Kasumi-1 (cell line): ENCODE measurements around the gene NPY4R2.
"Not testable (repeated sequence)": the region's sequence is repeated elsewhere in the genome, so short reads cannot be mapped to it uniquely, and the experiment has no call there.

Experiments used
- DNase-seq, 2 experiments: peaks; one replicate each; lab custom pipeline; 2025; lab: John Stamatoyannopoulos, UW

NPY4R2 gene

DNA sequence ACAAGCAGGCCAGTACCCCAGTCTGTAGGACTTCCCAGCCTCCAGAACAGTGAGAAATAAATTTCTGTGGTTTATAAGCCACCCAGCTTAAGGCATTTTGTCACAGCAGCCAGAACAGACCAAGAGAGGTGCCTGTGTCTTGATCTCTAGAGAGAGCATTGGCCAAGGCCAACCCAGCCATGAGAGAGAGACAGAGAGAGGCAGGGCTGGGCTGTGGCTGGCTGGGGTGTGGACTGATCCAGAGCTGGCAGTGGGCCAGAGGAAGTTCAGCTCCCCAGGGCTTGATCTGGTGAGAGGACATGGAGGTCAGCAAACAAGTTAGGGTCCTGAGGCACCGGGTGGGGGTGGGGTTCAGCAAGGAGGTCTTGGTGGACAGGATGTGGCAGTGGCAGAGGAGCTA is 14.4 kb downstream of the NPY4R2 start:
- DNase-seq, result not testable (repeated sequence)

DNA sequence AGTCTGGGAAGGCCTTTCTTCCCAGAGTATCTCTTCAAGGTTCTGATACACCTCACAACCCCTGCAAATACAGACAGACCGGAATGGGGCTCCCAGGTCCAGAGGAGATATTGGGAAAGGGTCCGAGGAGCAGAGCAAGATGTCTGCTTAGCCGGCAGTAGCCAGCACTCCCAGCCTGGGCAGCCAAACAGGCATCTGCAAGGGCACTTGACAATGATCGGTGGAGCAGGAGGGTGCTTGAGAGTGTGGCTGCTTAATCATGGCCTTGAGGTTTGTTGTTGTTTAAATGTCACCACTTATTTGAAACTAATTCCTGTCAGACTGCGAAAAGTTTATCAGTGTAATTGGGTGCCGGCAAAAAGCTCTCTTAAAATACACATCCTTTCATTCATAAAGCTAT is 15.0 kb downstream of the NPY4R2 start:
- not testable (repeated sequence) for DNase-seq

DNA sequence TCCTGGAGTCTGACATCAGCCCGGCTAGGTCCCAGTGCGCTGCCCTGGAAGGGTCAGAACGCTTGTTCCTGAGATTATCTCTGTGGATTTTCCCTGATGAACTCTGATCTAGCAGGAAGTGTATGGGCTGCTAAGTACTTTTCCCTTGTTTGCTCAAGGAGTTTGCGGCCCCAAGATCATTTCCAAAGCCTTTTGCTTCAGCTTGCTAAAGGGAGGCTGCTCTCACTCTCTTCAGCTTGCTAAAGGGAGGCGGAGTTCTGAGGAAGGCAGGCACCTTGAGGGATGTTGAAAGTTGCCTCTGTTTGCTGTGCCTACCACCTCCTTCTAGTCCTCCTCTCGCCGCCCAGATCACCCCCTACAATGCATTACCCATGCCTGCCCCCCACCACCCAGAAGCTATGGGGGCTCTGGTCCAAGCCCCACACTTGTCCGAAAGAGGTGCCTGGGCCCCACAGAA is 18.3 kb downstream of the NPY4R2 start:
- not testable (repeated sequence) for DNase-seq

- DNase-seq, result not testable (repeated sequence)
These were observed 19.2 kb downstream of the NPY4R2 start for GRCh38 chr10:47937634-47938033.

DNA sequence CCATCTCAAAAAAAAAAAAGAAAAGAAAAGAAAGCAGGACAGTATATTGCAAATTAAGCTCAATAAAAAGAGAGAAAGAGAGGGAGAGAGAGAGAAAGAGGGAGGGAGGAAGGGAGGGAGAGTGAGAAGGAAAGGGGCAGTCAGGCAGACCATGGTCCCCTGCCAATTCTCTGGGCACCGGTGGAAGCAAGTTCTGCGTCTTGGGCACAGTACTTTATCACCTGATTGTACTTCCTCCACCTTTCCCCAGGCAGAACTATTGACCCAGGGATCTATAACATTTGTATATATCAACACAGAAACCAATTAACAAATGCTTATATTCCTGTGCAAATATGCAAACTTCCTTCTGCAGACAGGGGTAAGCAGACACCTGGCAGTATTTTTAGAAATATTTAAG is 22.4 kb downstream of the NPY4R2 start:
- DNase-seq, result not testable (repeated sequence)

DNA sequence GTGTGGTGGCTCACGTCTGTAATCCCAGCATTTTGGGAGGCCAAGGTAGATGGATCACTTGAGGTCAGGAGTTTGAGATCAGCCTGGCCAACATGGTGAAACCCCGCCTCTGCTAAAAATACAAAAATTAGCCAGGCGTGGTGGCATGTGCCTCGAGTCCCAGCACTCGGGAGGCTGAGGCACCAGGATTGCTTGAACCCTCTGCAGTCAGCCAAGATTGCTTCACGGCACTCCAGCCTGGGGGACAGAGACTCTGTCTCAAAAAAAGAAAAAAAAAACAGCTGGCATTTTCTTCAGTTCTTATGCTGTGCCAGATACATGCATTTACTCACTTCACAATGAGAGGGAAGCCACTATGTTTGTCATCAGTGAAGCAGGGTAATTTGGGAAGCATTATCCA is 22.9 kb downstream of the NPY4R2 start:
- DNase-seq, result not testable (repeated sequence)

DNA sequence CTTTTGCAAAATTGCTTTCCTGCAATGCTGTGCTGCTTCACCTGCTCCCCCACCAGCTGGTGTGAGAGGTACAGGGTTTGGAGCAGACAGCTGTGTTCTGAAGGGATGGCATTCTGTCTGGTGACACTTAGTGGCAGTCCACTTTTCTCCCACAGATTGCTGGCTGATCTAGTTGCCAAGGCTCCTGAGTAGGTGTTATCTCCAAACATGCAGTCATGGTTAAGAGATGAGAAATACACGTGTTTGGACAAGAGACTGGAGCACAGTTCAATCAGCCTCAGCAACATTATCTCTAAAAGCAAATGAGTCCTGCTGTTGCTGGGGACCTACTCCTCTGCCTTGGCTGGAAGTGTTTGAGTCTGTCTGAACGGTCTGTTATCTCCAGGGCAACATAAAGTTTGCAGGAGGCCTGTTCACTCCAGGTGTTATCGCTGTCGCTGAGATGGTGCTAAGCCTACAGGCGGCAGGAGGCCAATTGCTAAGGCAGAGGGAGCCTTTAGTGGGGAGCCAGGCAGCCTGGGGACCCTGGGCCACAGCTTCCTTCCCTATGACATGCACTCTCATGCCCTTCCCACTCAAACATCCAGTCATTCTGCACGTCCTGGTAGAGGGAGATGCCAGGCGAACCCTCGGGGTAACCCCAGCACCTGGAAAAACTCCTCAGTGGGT is 24.0 kb downstream of the NPY4R2 start:
- not testable (repeated sequence) for DNase-seq

DNA sequence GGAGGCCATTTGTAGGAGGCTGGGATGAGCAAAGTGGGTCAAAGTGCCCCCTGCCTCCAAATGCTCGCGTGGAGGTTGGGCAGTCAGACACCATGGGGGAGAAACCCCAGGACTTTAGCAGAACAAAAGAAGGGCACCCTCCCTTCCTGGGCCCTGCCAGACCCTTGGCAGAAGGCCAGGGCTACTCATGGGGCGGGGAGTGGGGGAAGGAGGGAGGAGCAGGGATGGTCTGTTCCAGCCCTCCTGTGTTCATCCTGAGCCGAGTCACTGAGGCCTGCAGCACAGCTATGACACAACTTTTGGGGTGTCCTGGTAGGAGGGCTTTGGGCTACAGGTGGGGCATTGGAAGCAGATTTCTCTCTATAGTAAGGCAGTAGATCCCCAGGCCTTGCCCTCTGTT is 24.9 kb downstream of the NPY4R2 start:
- not testable (repeated sequence) for DNase-seq

GRCh38 chr10:47947424-47947823 is 29.0 kb downstream of the NPY4R2 start:
- DNase-seq, result not testable (repeated sequence)

DNA sequence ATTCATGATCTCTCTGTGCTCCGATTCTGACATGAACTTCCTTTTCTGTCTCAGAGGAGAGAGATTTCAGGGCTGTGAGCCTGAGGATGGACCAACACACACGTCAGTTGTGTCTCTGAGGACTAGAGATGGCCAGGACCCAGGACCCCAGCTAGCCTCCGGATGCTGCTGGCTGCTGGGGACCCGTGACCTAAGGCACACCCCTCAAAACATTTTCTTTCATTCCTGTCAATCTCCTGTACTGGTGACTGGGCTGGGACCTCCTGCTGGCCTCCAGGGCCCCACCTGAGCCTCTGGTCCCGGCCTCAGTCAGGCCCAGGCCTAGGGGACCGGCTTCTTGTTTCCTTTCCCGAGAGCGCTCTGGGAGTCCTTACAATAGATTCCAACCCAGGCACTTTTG is 38.7 kb downstream of the NPY4R2 start:
- not testable (repeated sequence) for DNase-seq

GRCh38 chr10:47959677-47960076 is 41.2 kb downstream of the NPY4R2 start:
- not testable (repeated sequence) for DNase-seq

DNA sequence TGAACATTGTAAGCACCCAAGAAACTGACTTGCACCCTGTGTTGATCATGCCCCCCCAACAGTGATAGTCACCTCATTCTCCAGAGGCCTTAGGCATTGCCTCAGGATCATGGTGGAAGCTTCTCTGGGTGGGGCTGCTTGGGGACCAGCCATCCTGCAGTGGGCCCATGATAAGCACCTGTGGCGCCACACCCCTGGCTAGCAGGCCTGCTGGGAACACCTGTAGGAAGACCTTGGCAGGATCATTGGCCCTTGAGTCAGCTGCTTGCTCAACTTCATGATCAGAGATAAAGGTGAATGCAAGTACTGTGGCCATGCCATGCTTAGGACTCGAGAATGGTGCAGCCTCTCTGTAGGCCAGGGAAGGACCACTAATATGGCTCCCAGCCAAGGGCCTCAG is 42.2 kb downstream of the NPY4R2 start:
- DNase-seq, result not testable (repeated sequence)

- DNase-seq, result not testable (repeated sequence)
These were observed 44.3 kb downstream of the NPY4R2 start for GRCh38 chr10:47962785-47963184.

DNA sequence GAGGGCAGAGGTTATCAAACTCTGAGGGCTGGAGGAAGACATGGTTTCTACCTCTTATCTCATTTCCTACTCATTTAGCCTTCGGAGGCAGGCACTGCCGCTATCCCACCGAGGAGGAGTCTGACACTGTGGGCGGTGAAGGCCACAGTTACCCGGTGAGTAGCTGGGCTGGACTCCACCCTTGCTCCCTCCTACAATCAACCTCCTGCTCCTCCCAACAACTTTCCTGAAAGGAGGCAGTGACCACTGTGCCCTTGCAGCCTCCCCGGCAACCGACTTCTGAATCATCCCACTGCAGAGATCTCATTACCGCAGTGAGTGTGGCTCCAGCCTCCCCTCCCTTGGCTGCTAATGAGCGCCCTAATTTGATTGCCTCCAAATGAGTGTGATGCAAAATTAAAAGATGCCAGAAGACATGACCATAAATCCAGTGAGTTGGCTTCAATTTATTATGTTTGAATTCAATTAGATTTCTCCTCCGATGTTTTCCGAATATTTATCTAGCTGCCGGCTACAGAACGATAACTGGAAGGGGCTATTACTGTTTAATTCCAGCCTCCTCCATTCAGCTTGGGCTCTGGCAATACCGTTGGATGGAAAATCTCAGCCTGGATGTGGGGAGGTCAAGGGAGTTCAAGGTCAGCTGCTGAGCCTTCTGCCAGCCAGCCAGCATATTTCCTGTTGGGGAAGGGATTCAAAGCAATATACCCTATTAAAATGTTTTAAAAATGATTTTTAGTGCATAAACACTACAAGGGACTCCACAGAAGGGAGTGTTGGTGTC is 46.0 kb downstream of the NPY4R2 start:
- DNase-seq, result not testable (repeated sequence)

DNA sequence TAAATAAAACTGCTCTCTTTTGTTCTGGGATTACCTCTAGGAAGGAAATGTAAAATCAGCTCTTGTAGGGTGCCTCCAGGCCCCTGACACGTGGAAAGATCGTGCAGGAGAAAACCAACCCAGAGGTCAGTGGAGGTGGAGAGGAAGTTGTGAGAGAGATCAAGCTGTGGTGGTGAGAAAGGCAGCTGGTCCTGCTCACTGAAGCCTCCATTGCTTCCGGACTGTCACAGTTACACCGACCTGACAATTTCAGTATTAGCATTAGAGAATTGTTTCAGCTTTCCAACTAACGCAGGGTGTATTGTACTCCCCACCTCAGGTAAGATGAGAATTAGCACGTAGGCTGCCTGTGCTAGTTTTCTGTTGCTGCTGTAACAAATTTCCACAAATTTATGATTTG is 50.5 kb downstream of the NPY4R2 start:
- DNase-seq, result not testable (repeated sequence)

- DNase-seq, result not testable (repeated sequence)
These were observed 51.6 kb downstream of the NPY4R2 start for GRCh38 chr10:47970047-47970446.

DNA sequence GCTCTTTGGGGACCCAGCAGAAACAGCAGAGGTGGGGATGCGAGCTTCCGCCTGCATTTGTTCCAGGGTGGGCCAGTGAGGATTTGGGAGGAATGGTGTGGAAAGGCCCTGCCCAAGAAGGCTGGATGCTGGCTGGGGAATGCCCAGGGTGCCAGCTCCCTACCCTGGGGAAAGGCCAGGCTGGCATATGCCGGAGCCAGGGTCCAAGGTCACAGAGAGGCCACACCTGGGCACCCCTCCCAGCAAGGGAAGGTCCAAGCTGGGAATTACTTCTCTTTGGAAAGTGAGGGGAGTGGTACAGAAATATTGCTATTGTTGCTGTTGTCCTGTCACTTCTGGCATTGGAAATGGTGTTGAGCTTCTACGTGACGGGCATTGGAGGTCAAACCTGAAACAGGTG is 53.1 kb downstream of the NPY4R2 start:
- DNase-seq, result not testable (repeated sequence)

DNA sequence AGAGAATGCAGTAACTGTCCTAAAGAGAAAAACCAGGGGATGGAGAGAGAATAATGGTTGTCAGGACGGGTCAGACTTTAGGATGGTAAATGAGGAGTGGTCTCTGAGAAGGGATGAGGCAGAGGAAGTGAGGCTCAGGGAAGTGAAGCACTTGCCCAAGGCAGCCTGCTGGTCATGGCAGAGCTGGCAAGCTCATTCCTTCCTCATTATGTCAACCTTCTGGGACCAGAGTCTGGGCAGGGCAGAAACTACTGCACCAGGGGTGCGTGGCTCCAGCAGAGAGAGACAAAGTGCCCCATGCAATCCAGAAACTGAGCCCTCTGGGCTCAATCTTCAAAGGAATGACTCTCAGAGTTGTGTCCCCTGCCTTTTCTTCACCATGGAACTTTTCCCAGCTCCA is 53.6 kb downstream of the NPY4R2 start:
- not testable (repeated sequence) for DNase-seq
